ENCODE results near the gene PITPNB.

DNA sequence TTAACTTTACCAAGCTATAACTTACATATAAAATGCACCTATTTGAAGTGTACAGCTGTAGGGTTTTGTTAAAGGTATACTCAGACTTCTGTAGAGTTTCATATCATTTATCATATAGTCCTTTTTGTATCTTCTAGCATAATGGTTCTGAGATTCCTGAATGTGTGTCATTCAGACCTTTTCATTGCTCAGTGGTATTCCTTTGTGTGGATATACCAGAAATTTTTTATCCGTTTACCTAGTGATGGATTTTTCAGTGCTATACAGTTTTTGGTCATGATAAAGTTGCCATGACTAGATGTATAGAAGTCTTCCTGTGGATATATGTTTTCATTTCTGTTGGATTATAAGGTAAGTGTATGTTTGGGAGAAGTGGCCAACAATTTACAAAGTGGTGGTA is 6.3 kb upstream of the PITPNB start:
- TF ChIP-seq, protein P1, sequence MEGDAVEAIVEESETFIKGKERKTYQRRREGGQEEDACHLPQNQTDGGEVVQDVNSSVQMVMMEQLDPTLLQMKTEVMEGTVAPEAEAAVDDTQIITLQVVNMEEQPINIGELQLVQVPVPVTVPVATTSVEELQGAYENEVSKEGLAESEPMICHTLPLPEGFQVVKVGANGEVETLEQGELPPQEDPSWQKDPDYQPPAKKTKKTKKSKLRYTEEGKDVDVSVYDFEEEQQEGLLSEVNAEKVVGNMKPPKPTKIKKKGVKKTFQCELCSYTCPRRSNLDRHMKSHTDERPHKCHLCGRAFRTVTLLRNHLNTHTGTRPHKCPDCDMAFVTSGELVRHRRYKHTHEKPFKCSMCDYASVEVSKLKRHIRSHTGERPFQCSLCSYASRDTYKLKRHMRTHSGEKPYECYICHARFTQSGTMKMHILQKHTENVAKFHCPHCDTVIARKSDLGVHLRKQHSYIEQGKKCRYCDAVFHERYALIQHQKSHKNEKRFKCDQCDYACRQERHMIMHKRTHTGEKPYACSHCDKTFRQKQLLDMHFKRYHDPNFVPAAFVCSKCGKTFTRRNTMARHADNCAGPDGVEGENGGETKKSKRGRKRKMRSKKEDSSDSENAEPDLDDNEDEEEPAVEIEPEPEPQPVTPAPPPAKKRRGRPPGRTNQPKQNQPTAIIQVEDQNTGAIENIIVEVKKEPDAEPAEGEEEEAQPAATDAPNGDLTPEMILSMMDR (IDR thresholded peaks at IDR 0.05 in 4 of 5, conservative IDR thresholded peaks at IDR 0.05 in 1 of 5) = no peak
- no peak for TF ChIP-seq POLR2A (IDR thresholded peaks at IDR 0.05)

All from gastrocnemius medialis (tissue), 4 donors.